Activated CD8-positive, alpha-beta T cell treated with anti-CD3 and anti-CD28 coated beads, Interleukin-2, amount 10 ng/mL, durations not matched to agents 7 days and 5 days (primary cell): Measurements from ENCODE around the gene SHC2. TPM values are rescaled to one million over a fixed set of nuclear protein-coding genes. Genes with fewer than 3 reads are reported as not detected.

ENCODE experiments used
- ATAC-seq: fragments of 150-1000 bp; cut with Tn5 transposase; one replicate; pipeline ENCODE4 v1.10.0; 2021; ENCODE audit warnings: moderate library complexity
- CTCF ChIA-PET: fragments of 350-600 bp; sonication (Branson Sonifier 250); formaldehyde crosslinking; loops from one replicate; lab custom pipeline; 2021; ENCODE audit warnings: antibody characterized with exemption; lab: Charles Lee
- POLR2A ChIA-PET: fragments of 350-600 bp; sonication (Branson Sonifier 250); formaldehyde crosslinking; loops from one replicate; lab custom pipeline; 2021; ENCODE audit warnings: antibody characterized with exemption; lab: Charles Lee
- DNase-seq: peaks from one replicate; pipeline ENCODE4 v3.0.0-alpha.2; 2020
- H3K27ac Mint-ChIP-seq: one replicate; pipeline ENCODE4 v1.8.0; 2021; ENCODE audit warnings: mild to moderate bottlenecking, mixed read lengths
- H3K27me3 Mint-ChIP-seq: one replicate; pipeline ENCODE4 v1.8.0; 2021; ENCODE audit warnings: low read depth, mixed read lengths
- H3K36me3 Mint-ChIP-seq: one replicate; pipeline ENCODE4 v1.8.0; 2021; ENCODE audit warnings: low read depth, mixed read lengths
- H3K4me1 Mint-ChIP-seq: one replicate; pipeline ENCODE4 v1.8.0; 2021; ENCODE audit warnings: low read depth, mixed read lengths
- H3K4me3 Mint-ChIP-seq: one replicate; pipeline ENCODE4 v1.8.0; 2021; ENCODE audit warnings: mild to moderate bottlenecking, mixed read lengths
- H3K9me3 Mint-ChIP-seq: one replicate; pipeline ENCODE4 v1.8.0; 2022; ENCODE audit warnings: mixed read lengths; ENCODE audit not compliant: insufficient read depth
- total RNA-seq, 2 experiments: library from RNA; stranded (reverse); gene quantifications; one replicate each; pipeline ENCODE4 v1.2.3, GENCODE V29; 2021

The SHC2 gene
- total RNA-seq, 2 experiments from 2014 or later: not detected

- Mint-ChIP-seq H3K9me3 (no peaks in the 10 kb centered on the region), H3K4me3 (no peak overlapping the region), H3K27me3 (no peaks in the 10 kb centered on the region), H3K27ac (no peak overlapping the region), H3K36me3 (no peaks in the 10 kb centered on the region), H3K4me1 (no peaks in the 10 kb centered on the region)
- CTCF ChIA-PET: no interaction called here
- POLR2A ChIA-PET: interaction anchor here (0.6 kb wide), 1 partner anchor 116 kb away, joined by 3 read pairs; no protein-coding TSS in a partner anchor
- DNase-seq (no peak), ATAC-seq (no peak)
Observed at GRCh38 chr19:372306-372890, 88.4 kb downstream of the SHC2 start.

GRCh38 chr19:371501-372168 is 89.2 kb downstream of the SHC2 start:
- Mint-ChIP-seq H3K4me1 (no peaks in the 10 kb centered on the region), H3K36me3 (no peaks in the 10 kb centered on the region), H3K27ac (no peak overlapping the region), H3K9me3 (no peaks in the 10 kb centered on the region), H3K27me3 (no peaks in the 10 kb centered on the region), H3K4me3 (no peak overlapping the region)
- ChIA-PET CTCF (no interaction called here), POLR2A (no interaction called here)
- DNase-seq (no peak), ATAC-seq (no peak)

GRCh38 chr19:370641-371330 is 90.0 kb downstream of the SHC2 start:
- no peaks in the 10 kb centered on the region for H3K4me1 Mint-ChIP-seq
- H3K27ac Mint-ChIP-seq: no peak overlapping the region
- CTCF ChIA-PET: no interaction called here
- ATAC-seq (no peak), DNase-seq (no peak)
- no peak overlapping the region for H3K4me3 Mint-ChIP-seq
- POLR2A ChIA-PET: no interaction called here
- H3K9me3 Mint-ChIP-seq: no peaks in the 10 kb centered on the region
- no peaks in the 10 kb centered on the region for H3K27me3 Mint-ChIP-seq
- H3K36me3 Mint-ChIP-seq: no peaks in the 10 kb centered on the region

GRCh38 chr19:369876-370275 is 91.0 kb downstream of the SHC2 start:
- Mint-ChIP-seq H3K27ac (no peak overlapping the region), H3K4me3 (no peak overlapping the region), H3K27me3 (no peaks in the 10 kb centered on the region), H3K9me3 (no peaks in the 10 kb centered on the region), H3K4me1 (no peaks in the 10 kb centered on the region), H3K36me3 (no peaks in the 10 kb centered on the region)
- ChIA-PET CTCF (no interaction called here), POLR2A (no interaction called here)
- no peak for DNase-seq
- ATAC-seq: no peak

GRCh38 chr19:369256-369655 is 91.6 kb downstream of the SHC2 start:
- no peak overlapping the region for H3K27ac Mint-ChIP-seq
- DNase-seq (no peak), ATAC-seq (no peak)
- H3K27me3 Mint-ChIP-seq: no peaks in the 10 kb centered on the region
- no peaks in the 10 kb centered on the region for H3K36me3 Mint-ChIP-seq
- H3K9me3 Mint-ChIP-seq: no peaks in the 10 kb centered on the region
- POLR2A ChIA-PET: no interaction called here
- CTCF ChIA-PET: no interaction called here
- H3K4me3 Mint-ChIP-seq: no peak overlapping the region
- no peaks in the 10 kb centered on the region for H3K4me1 Mint-ChIP-seq

- Mint-ChIP-seq H3K27ac (no peak overlapping the region), H3K9me3 (no peaks in the 10 kb centered on the region), H3K27me3 (no peaks in the 10 kb centered on the region), H3K4me1 (no peaks in the 10 kb centered on the region), H3K4me3 (no peak overlapping the region), H3K36me3 (no peaks in the 10 kb centered on the region)
- ChIA-PET POLR2A (no interaction called here), CTCF (no interaction called here)
- ATAC-seq: no peak
- no peak for DNase-seq
Observed at GRCh38 chr19:368630-369024, 92.2 kb downstream of the SHC2 start.

- no peaks in the 10 kb centered on the region for H3K27me3 Mint-ChIP-seq
- ATAC-seq (no peak), DNase-seq (no peak)
- no peaks in the 10 kb centered on the region for H3K9me3 Mint-ChIP-seq
- no peak overlapping the region for H3K4me3 Mint-ChIP-seq
- H3K4me1 Mint-ChIP-seq: no peaks in the 10 kb centered on the region
- ChIA-PET CTCF (no interaction called here), POLR2A (no interaction called here)
- no peaks in the 10 kb centered on the region for H3K36me3 Mint-ChIP-seq
- no peak overlapping the region for H3K27ac Mint-ChIP-seq
Observed at GRCh38 chr19:367963-368629, 92.7 kb downstream of the SHC2 start.

GRCh38 chr19:367561-367960 is 93.3 kb downstream of the SHC2 start:
- no peaks in the 10 kb centered on the region for H3K27me3 Mint-ChIP-seq

GRCh38 chr19:366951-367350 is 93.9 kb downstream of the SHC2 start:
- H3K36me3 Mint-ChIP-seq: no peaks in the 10 kb centered on the region
- H3K27me3 Mint-ChIP-seq: no peaks in the 10 kb centered on the region
- CTCF ChIA-PET: no interaction called here
- no peaks in the 10 kb centered on the region for H3K4me1 Mint-ChIP-seq
- no peak for DNase-seq
- no peak overlapping the region for H3K4me3 Mint-ChIP-seq
- H3K9me3 Mint-ChIP-seq: no peaks in the 10 kb centered on the region
- ATAC-seq: no peak
- H3K27ac Mint-ChIP-seq: no peak overlapping the region
- POLR2A ChIA-PET: no interaction called here

More at GRCh38 chr19:367561-367960, 93.3 kb downstream of the SHC2 start:
- Mint-ChIP-seq H3K9me3 (no peaks in the 10 kb centered on the region), H3K27ac (no peak overlapping the region), H3K4me1 (no peaks in the 10 kb centered on the region), H3K4me3 (no peak overlapping the region), H3K36me3 (no peaks in the 10 kb centered on the region)
- DNase-seq: no peak
- POLR2A ChIA-PET: no interaction called here
- ATAC-seq: no peak
- CTCF ChIA-PET: no interaction called here

Other genes starting within 250 kb of the SHC2 start
- gene PLPP2, start 169.6 kb downstream of the SHC2 start, total RNA-seq: not detected
- gene MIER2, start 116.2 kb downstream of the SHC2 start, total RNA-seq: 10 to 100 TPM; 21.6 to 23.1 TPM
- not detected for gene C2CD4C, start 51.9 kb downstream of the SHC2 start, total RNA-seq
- under 1 TPM; 0.16 to 0.39 TPM for gene MADCAM1, start 35.5 kb upstream of the SHC2 start, total RNA-seq
- 10 to 100 TPM; 20.1 to 20.7 TPM for gene TPGS1, start 46.5 kb upstream of the SHC2 start, total RNA-seq
- 10 to 100 TPM; 49.0 to 53.0 TPM for gene CDC34, start 70.7 kb upstream of the SHC2 start, total RNA-seq
- gene GZMM, start 83.0 kb upstream of the SHC2 start, total RNA-seq: 10 to 100 TPM; 86.9 to 87.3 TPM
- 100 to 1,000 TPM; 207 to 217 TPM for gene BSG, start 111.6 kb upstream of the SHC2 start, total RNA-seq
- 1 to 10 TPM in 1 of 2 experiments, under 1 TPM in 1; 0.84 to 1.3 TPM for gene HCN2, start 128.8 kb upstream of the SHC2 start, total RNA-seq
- gene POLRMT, start 172.5 kb upstream of the SHC2 start, total RNA-seq: 10 to 100 TPM; 50.6 to 51.0 TPM
- not detected for gene FGF22, start 178.8 kb upstream of the SHC2 start, total RNA-seq
- 10 to 100 TPM; 71.3 to 78.4 TPM for gene RNF126, start 202.2 kb upstream of the SHC2 start, total RNA-seq
- 1 to 10 TPM; 2.2 to 3.0 TPM for gene FSTL3, start 215.4 kb upstream of the SHC2 start, total RNA-seq
- gene PRSS57, start 234.4 kb upstream of the SHC2 start, total RNA-seq: not detected
- gene PALM, start 247.9 kb upstream of the SHC2 start, total RNA-seq: not detected